ENCODE measurements around the gene PLCB3. TPM values are rescaled to one million over a fixed set of nuclear protein-coding genes. Genes with fewer than 3 reads are reported as not detected.

PLCB3 gene
- total RNA-seq, 1 experiment from 2014 or later = 80.2 TPM

DNA sequence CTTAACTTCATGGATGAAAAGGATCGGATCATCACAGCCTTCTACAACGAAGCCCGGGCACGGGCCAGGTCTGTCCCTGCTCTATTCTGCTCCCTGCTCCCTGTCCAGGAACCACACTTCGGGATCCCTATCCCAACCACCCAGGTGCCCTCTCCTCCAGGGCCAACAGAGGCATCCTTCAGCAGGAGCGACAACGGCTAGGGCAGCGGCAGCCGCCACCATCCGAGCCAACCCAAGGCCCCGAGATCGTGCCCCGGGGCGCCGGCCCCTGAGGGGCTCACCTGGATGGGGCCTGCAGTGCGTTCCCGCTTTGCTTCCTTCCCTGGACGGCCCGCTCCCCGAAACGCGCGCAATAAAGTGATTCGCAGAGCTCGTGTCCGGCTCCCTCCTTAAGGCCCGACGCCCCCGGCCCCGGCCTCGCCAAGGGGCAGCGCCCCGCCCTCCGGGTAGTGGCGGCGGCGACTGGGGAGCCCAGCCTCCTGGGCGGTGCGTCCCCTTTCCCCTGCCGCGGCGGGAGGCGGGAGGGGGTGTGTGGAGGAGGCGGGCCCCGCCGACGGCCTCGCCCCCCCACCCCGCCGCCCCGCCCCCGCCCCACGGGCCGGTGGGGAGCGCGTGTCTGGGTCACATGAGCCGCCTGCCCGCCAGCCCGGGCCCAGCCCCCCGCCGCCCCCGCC, 17.3 kb upstream of the PLCB3 start, which contains the start of gene VEGFB:
VEGFB (plus strand) TSS at position 672 of the 674 bp plus-strand sequence. CDS start 250 bp downstream, outside the sequence.
- H2AFZ ChIP-seq (ENCODE audit: low read length) = no peak within 1 kb of the TSS
- peak within 1 kb of the TSS; percentile 51 for H3K4me2 ChIP-seq (ENCODE audit: insufficient read depth, insufficient read length, low read length)
- Mint-ChIP-seq H3K4me3 (peak within 1 kb of the TSS; percentile 81 to 85), H3K36me3 (ENCODE audit: insufficient read depth in 1 of 3, low read depth in 3 of 3) (peaks cover 4 to 24% (median 13%) of the 10 kb centered on the region in 3 experiments; a peak in 6 of 7 replicates), H3K9me3 (no peaks in the 10 kb centered on the region), H3K27ac (peak within 1 kb of the TSS in 1 of 3 experiments; percentile 82; a peak in 1 of 7 replicates), H3K27me3 (ENCODE audit: low read depth) (peaks cover 20% of the 10 kb centered on the region), H3K4me1 (peaks cover 18 to 29% of the 10 kb centered on the region in 2 experiments)
- H3K79me2 ChIP-seq (ENCODE audit: insufficient read depth, low read length) = no peaks in the 10 kb centered on the region
- no peak within 1 kb of the TSS for H2AK5ac ChIP-seq (ENCODE audit: insufficient read length, low read length)
- no peak within 1 kb of the TSS for H2BK15ac ChIP-seq (ENCODE audit: low read depth, low read length)
- no peaks in the 10 kb centered on the region for H3K9me3 ChIP-seq (ENCODE audit: control insufficient read depth, low read depth, low read length)
- H4K91ac ChIP-seq (ENCODE audit: insufficient read length, low read depth, low read length) = no peak within 1 kb of the TSS
- H4K20me1 ChIP-seq (ENCODE audit: control insufficient read depth, insufficient read depth, insufficient read length) = no peaks in the 10 kb centered on the region
- H3K4ac ChIP-seq (ENCODE audit: low read depth, low read length) = no peak within 1 kb of the TSS
- no peak within 1 kb of the TSS for H3K23ac ChIP-seq (ENCODE audit: insufficient read length, low read depth, low read length)
- H3K14ac ChIP-seq (ENCODE audit: insufficient read depth, low read length) = no peak within 1 kb of the TSS
- no peaks in the 10 kb centered on the region for H3K79me1 ChIP-seq (ENCODE audit: insufficient read depth, low read depth, low read length, poor library complexity, severe bottlenecking)
- H2BK120ac ChIP-seq (ENCODE audit: low read depth, low read length, poor library complexity, severe bottlenecking) = no peak within 1 kb of the TSS
- H4K8ac ChIP-seq (replicated peaks; ENCODE audit: insufficient read length, low read depth, low read length) = no peak within 1 kb of the TSS
- no peak within 1 kb of the TSS for H3K18ac ChIP-seq (ENCODE audit: insufficient read length, low read depth, low read length)
- WGBS (ENCODE audit: extremely low coverage, insufficient read length, low lambda C conversion rate) = no CpG with 5 or more reads among the region's 62 CpGs
- no peak within 1 kb of the TSS for H3K27ac ChIP-seq (ENCODE audit: insufficient read length, low read depth, low read length)
- no peak within 1 kb of the TSS for H3T11ph ChIP-seq (ENCODE audit: low read length)
- no peak within 1 kb of the TSS for H4K5ac ChIP-seq (ENCODE audit: insufficient read length, low read depth, low read length)
- TF ChIP-seq, protein P1, sequence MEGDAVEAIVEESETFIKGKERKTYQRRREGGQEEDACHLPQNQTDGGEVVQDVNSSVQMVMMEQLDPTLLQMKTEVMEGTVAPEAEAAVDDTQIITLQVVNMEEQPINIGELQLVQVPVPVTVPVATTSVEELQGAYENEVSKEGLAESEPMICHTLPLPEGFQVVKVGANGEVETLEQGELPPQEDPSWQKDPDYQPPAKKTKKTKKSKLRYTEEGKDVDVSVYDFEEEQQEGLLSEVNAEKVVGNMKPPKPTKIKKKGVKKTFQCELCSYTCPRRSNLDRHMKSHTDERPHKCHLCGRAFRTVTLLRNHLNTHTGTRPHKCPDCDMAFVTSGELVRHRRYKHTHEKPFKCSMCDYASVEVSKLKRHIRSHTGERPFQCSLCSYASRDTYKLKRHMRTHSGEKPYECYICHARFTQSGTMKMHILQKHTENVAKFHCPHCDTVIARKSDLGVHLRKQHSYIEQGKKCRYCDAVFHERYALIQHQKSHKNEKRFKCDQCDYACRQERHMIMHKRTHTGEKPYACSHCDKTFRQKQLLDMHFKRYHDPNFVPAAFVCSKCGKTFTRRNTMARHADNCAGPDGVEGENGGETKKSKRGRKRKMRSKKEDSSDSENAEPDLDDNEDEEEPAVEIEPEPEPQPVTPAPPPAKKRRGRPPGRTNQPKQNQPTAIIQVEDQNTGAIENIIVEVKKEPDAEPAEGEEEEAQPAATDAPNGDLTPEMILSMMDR (conservative IDR thresholded peaks at IDR 0.05) = no peak
- no peak within 1 kb of the TSS for H2BK5ac ChIP-seq (ENCODE audit: insufficient read length, low read length)
- DNase-seq = no peak
- H3K23me2 ChIP-seq (ENCODE audit: insufficient read length, low read depth, low read length, poor library complexity, severe bottlenecking) = peaks cover 21% of the 10 kb centered on the region
- H3K56ac ChIP-seq (ENCODE audit: insufficient read length, low read depth, low read length) = no peak within 1 kb of the TSS
- H3K9ac ChIP-seq (ENCODE audit: extremely low read depth, insufficient read length, low read length) = no peak within 1 kb of the TSS
- H3K4me1 ChIP-seq (ENCODE audit: insufficient read depth, low read length) = 0 out of 2 replicates have a peak, but pooled peaks cover 3% of the 10 kb centered on the region
- H2BK20ac ChIP-seq (ENCODE audit: low read depth, low read length, poor library complexity, severe bottlenecking) = no peak within 1 kb of the TSS
- no peak within 1 kb of the TSS for H2BK12ac ChIP-seq (ENCODE audit: insufficient read length, low read depth, low read length)
- no peaks in the 10 kb centered on the region; the same call in 1 of the 2 replicates for H3K27me3 ChIP-seq (ENCODE audit: insufficient read depth, low read length)

Data from H9 (cell line).